ENCODE results near the gene TYSND1. TPM values are rescaled to one million over a fixed set of nuclear protein-coding genes. Genes with fewer than 3 reads are reported as not detected.

TYSND1 gene
- total and polyA plus RNA-seq, 2 of the 13 experiments (the other 11 are each of a cell fraction or from before 2014, with no cell fraction given) = 3.3 to 8.9 TPM

- no peak for TF ChIP-seq ZUFSP (CRISPR knock-in tag; IDR thresholded peaks at IDR 0.05; ENCODE audit: borderline replicate concordance)
- peak; percentile 100 for TF ChIP-seq ZBTB33 (CRISPR knock-in tag; IDR thresholded peaks at IDR 0.05)
- TF ChIP-seq ARNTL (CRISPR knock-in tag; IDR thresholded peaks at IDR 0.05) = no peak
- TF ChIP-seq CTCF (CRISPR knock-in tag; IDR thresholded peaks at IDR 0.05) = peak; percentile 58
- no peak for TF ChIP-seq ZNF691 (CRISPR knock-in tag; IDR thresholded peaks at IDR 0.05; ENCODE audit: borderline replicate concordance, low read depth)
- TF ChIP-seq TRAFD1 (CRISPR knock-in tag; IDR thresholded peaks at IDR 0.05; ENCODE audit: borderline replicate concordance) = no peak
- peak; percentile 57 for TF ChIP-seq AGO2 (optimal IDR thresholded peaks at IDR 0.05; ENCODE audit: low read depth, low read length)
- TF ChIP-seq CHD4 (IDR thresholded peaks at IDR 0.05; ENCODE audit: borderline replicate concordance, low read length) = no peak
- TF ChIP-seq ZNF430 (CRISPR knock-in tag; IDR thresholded peaks at IDR 0.05) = no peak
- no peak for TF ChIP-seq E2F1 (CRISPR knock-in tag; IDR thresholded peaks at IDR 0.05)
- TF ChIP-seq ZMYM2 (CRISPR knock-in tag; IDR thresholded peaks at IDR 0.05) = no peak
- 0 out of 2 replicates have a peak, but pooled peaks have one; percentile 38 for TF ChIP-seq HOXA3 (CRISPR knock-in tag; IDR thresholded peaks at IDR 0.05)
- TF ChIP-seq RAD21 (CRISPR knock-in tag; IDR thresholded peaks at IDR 0.05) = peak; percentile 25; the same call in 1 of the 2 replicates
- no peak for TF ChIP-seq ZMAT3 (CRISPR knock-in tag; conservative IDR thresholded peaks at IDR 0.05)
- peak; percentile 82; the same call in 1 of the 2 replicates for TF ChIP-seq ZBTB38 (CRISPR knock-in tag; IDR thresholded peaks at IDR 0.05)
- no peak for TF ChIP-seq NCOA1 (CRISPR knock-in tag; IDR thresholded peaks at IDR 0.05)
- peak; percentile 46 for TF ChIP-seq STAG1 (CRISPR knock-in tag; IDR thresholded peaks at IDR 0.05)
- TF ChIP-seq TBX2 (CRISPR knock-in tag; IDR thresholded peaks at IDR 0.05; ENCODE audit: borderline replicate concordance) = no peak
These were observed 39.3 kb downstream of the TYSND1 start (continued) for GRCh38 chr10:70106958-70107791.

All from HepG2 (cell line).